MM.1S (cell line): ENCODE measurements around the gene AHRR.

Experiments used
- EZH2 ChIP-seq: fragments of 300-600 bp; sonication (generic); optimal IDR thresholded peaks from 2 replicates; pipeline ENCODE3; 2017; ENCODE audit warnings: low read depth, mild to moderate bottlenecking, antibody characterized with exemption, low read length, mixed read lengths
- TF ChIP-seq, protein P1 (sequence below): fragments of 300-600 bp; sonication (generic); IDR thresholded peaks from 2 replicates; pipeline ENCODE4 v1.5.1; 2016; ENCODE audit warnings: antibody characterized with exemption, low read length, mixed read lengths

DNA sequence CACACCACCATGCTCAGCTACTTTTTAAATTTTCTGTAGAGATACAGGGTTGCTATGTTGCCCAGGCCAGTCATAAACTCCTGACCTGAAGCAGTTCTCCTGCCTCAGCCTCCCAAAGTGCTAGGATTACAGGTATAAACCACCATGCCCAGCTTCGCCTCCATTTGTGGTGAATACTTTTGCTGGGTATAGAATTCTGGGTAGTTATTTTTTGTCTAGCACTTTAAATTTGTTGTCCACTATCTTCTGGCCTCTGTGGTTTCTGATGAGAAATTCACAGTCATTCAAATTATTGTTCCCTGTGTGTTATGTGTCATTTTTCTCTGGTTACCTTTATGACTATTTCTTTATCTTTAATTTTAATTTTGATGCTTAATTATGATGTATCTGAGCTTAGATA is 63.8 kb downstream of the AHRR start:
- TF ChIP-seq, protein P1, sequence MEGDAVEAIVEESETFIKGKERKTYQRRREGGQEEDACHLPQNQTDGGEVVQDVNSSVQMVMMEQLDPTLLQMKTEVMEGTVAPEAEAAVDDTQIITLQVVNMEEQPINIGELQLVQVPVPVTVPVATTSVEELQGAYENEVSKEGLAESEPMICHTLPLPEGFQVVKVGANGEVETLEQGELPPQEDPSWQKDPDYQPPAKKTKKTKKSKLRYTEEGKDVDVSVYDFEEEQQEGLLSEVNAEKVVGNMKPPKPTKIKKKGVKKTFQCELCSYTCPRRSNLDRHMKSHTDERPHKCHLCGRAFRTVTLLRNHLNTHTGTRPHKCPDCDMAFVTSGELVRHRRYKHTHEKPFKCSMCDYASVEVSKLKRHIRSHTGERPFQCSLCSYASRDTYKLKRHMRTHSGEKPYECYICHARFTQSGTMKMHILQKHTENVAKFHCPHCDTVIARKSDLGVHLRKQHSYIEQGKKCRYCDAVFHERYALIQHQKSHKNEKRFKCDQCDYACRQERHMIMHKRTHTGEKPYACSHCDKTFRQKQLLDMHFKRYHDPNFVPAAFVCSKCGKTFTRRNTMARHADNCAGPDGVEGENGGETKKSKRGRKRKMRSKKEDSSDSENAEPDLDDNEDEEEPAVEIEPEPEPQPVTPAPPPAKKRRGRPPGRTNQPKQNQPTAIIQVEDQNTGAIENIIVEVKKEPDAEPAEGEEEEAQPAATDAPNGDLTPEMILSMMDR = no peak
- no peak for TF ChIP-seq EZH2
